CD1c-positive myeloid dendritic cell (primary cell): ENCODE results near the gene CORT.
A peak's percentile ranks its signal among the peaks of the same experiment; 100 is the strongest.
"Not testable (repeated sequence)": the region's sequence is repeated elsewhere in the genome, so short reads cannot be mapped to it uniquely, and the experiment has no call there.

ENCODE experiments used
- DNase-seq: peaks from one replicate; pipeline ENCODE4 v3.0.0-alpha.2; 2016; ENCODE audit errors: extremely low spot score

CORT gene

GRCh38 chr1:10438677-10439163 is 11.1 kb upstream of the CORT start:
- DNase-seq = no peak

- no peak for DNase-seq
Measured at GRCh38 chr1:10440305-10440704, 9.5 kb upstream of the CORT start.

- no peak for DNase-seq
Measured at GRCh38 chr1:10440794-10441193, 9.0 kb upstream of the CORT start.

DNA sequence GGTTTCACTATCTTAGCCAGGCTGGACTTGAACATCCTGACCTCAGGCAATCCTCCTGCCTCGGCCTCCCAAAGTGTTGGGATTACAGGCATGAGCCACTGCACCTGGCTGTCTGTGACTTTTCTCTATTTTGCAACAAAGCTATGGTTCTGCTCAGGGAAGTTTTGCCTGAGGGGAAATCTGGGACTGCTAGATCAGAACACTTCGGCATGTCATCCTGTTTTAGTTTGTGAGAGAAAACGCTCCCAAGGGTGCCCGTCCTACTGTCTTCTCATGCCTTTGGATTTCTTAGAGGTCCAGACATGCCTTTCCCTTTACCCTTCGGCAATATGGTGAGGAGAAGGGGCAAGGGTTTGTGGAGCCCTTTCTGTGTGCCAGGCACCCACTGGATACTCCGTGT is 5.6 kb upstream of the CORT start:
- DNase-seq = no peak

DNA sequence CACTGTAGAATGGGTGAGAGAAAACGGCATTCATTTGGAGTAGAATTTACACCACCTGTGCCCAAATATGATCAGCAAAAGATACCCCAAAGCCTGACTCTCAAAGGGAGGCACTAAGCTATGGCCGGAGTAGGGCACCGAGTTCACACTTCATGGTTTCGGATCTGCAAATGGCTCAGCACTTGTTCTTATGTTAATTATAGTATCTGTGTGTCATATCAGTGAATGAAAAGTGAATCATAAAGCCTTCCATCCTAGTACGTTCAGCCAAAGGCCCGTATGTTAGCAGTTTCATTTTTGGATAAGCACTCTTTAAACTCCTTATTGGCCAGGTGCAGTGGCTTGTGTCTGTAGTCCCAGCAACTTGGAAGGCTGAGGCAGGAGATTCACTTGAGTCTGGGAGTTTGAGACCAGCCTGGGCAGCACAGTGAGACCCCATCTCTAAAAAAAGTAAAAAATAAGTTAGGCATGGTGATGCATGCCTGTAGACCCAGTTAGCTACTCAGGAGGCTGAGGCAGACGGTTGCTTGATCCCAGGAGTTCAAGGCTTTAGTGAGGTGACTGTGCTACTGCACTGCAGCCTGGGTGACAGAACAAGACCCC is 4.9 kb upstream of the CORT start:
- DNase-seq = no peak

- DNase-seq = no peak
Measured at GRCh38 chr1:10446790-10447422, 2.9 kb upstream of the CORT start.

DNA sequence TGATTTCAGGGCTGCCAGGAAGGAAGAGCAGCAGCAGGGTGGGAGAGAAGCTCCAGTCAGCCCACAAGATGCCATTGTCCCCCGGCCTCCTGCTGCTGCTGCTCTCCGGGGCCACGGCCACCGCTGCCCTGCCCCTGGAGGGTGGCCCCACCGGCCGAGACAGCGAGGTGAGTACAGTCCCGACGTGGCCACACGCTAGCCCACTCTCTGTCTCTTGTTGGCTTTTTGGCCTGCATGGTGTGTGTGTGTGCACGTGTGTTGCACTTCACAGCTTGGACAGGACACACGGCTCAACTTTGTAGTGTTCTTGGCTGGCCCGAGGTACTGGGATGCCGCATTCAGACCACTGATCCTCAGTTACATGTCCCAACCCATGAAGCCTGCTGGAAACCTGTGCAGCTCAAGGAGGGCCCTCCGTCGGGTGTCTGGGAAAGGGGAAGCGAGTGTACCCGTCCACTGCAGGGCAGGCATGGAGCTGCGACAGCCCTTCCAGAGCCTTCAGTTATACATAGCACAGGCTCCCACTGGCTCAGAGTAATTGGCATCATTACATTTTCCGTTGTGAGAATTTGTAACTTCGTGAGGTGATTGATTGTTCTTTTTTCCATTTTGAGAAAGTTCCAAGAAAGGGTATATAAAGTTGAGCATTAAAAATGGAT is 454 bp downstream of the CORT start:
- DNase-seq = no peak

DNA sequence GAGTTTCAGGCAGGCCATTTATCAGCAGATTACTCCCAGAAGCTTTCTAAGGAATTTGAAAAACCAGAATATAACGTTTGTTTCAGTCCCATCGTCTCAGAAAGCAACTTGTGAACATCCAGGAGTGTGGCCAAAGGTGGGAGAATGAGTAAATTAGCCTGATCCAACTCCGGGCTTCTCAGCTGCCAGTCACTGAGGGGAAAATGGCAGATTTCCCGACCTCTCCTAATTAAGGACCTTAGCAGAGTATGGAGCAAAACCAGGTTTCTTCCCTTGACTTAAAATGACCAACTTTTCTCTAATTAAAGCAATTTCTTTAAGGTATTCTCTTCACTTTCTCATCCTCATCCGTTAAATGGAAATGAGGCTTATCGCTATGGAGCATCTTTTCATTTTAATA is 1.0 kb downstream of the CORT start:
- DNase-seq = no peak

DNA sequence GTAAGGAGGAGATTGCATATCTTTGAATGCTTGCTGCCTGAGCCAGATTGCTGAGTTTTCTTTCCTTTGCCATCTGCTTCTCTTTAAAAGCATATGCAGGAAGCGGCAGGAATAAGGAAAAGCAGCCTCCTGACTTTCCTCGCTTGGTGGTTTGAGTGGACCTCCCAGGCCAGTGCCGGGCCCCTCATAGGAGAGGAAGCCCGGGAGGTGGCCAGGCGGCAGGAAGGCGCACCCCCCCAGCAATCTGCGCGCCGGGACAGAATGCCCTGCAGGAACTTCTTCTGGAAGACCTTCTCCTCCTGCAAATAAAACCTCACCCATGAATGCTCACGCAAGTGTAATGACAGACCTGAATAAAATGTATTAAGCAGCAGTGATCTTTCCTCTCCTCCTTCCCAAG is 1.5 kb downstream of the CORT start:
- no peak for DNase-seq

- DNase-seq = no peak
Measured at GRCh38 chr1:10456048-10456447, 6.2 kb downstream of the CORT start.

DNA sequence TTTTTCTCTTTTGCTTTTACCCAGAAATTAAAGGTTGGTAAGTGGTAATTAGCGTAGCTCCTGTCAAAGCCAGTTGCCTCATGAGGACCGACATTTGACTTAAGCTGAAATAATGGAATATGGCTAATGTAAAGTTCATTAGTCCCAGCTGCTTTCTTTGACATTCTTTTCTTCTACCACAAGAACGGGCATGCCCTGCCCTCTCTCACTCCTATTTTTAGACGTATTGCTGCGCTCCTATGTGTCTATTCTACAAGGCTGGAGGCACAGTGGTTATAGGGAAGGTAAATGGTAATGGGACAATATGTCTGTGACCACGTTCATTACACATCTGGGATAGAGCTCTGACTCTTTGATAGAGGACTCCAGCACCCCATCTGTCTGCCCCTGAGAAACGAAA is 6.8 kb downstream of the CORT start:
- DNase-seq = no peak

- DNase-seq = not testable (repeated sequence)
Measured at GRCh38 chr1:10457462-10457861, 7.6 kb downstream of the CORT start.

- no peak for DNase-seq
Measured at GRCh38 chr1:10457875-10458274, 8.0 kb downstream of the CORT start.

- no peak for DNase-seq
Measured at GRCh38 chr1:10459184-10459583, 9.4 kb downstream of the CORT start.

DNA sequence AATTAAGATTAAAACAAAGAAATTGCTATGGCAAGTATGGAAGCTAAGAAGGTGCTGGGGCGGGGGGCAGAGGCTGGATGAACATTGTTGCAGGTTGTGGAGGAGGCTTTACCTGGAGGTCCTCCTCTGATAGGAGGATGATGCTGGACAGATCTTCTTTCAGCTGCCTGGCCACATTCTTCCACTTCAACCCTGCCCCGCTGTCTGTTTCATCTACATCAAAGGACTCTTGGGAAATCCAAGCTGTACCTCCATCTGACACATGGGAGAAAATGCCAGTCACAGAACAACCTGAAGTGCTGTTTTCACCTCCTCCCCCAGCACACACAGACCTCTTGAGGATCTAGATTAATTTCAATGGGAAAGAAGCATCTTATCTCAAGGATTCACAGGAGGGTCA is 17.2 kb downstream of the CORT start:
- no peak for DNase-seq

DNA sequence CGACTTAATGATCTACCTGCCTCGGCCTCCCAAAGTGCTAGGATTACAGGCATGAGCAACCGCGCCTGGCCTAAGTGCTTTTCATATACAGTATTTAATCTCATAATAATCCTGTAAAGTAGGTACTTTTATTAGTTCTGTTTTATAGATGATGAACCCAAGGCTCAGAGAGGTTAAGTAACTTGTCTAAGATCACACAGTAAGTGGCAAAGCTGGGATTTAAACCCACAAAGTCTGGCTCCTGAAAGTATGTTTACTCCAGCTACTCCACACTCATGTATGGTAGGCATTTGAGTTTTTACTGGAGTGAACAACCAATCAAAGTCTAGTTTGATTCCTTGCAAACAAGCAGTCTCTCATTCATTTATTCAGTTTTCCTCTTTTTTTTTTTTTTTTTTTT is 20.2 kb downstream of the CORT start:
- DNase-seq = no peak

GRCh38 chr1:10471411-10472219 is 21.8 kb downstream of the CORT start:
- DNase-seq = no peak

- peak; percentile 97 for DNase-seq
Measured at GRCh38 chr1:10472220-10473144, 22.7 kb downstream of the CORT start, which contains the start of gene DFFA. TSS of gene DFFA (minus strand) at chr1:10472529. CDS start at chr1:10472458, 71 bp downstream.

GRCh38 chr1:10473145-10473765 is 23.4 kb downstream of the CORT start:
- DNase-seq = no peak

DNA sequence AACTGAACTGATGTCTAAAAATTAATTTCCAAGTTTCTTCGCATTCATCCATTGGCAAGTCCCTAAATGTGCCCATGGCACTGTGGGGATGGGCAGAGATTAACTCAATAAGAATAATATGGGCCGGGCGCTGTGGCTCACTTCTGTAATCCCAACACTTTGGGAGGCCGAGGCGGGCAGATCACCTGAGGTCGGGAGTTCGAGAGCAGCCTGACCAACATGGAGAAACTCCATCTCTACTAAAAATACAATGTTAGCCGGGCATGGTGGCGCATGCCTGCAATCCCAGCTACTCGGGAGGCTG is 24.4 kb downstream of the CORT start:
- not testable (repeated sequence) for DNase-seq
